ENCODE measurements around the gene CENPM. TPM values are rescaled to one million over a fixed set of nuclear protein-coding genes. Genes with fewer than 3 reads are reported as not detected.
A peak's percentile ranks its signal among the peaks of the same experiment; 100 is the strongest.

CENPM gene
- polyA plus RNA-seq, 1 donor (not counting 4 experiments of a cell fraction or from before 2014, with no cell fraction given), result 4.8 TPM

- no peaks in the 10 kb centered on the region for H3K79me2 ChIP-seq (ENCODE audit: control insufficient read depth, insufficient read depth, low read length)
- peaks cover 68% of the 10 kb centered on the region for H3K27me3 ChIP-seq (ENCODE audit: control insufficient read depth, extremely low read depth, insufficient read depth, low read length)
- TF ChIP-seq, protein P1, sequence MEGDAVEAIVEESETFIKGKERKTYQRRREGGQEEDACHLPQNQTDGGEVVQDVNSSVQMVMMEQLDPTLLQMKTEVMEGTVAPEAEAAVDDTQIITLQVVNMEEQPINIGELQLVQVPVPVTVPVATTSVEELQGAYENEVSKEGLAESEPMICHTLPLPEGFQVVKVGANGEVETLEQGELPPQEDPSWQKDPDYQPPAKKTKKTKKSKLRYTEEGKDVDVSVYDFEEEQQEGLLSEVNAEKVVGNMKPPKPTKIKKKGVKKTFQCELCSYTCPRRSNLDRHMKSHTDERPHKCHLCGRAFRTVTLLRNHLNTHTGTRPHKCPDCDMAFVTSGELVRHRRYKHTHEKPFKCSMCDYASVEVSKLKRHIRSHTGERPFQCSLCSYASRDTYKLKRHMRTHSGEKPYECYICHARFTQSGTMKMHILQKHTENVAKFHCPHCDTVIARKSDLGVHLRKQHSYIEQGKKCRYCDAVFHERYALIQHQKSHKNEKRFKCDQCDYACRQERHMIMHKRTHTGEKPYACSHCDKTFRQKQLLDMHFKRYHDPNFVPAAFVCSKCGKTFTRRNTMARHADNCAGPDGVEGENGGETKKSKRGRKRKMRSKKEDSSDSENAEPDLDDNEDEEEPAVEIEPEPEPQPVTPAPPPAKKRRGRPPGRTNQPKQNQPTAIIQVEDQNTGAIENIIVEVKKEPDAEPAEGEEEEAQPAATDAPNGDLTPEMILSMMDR (optimal IDR thresholded peaks at IDR 0.05 in 1 of 3, IDR thresholded peaks at IDR 0.05 in 1 of 3, conservative IDR thresholded peaks at IDR 0.05 in 1 of 3; ENCODE audit: extremely low read depth in 1 of 3, insufficient read depth in 2 of 3, low read length in 3 of 3), result no peak
- TF ChIP-seq EZH2 (IDR thresholded peaks at IDR 0.05; ENCODE audit: low read length), result no peak
- H3K27ac ChIP-seq (ENCODE audit: control insufficient read depth, insufficient read depth, low read length), result no peak overlapping the region
- dilution Hi-C loops (cut with MboI; ENCODE audit: extremely low pct_ligation_motif_present, low sequenced_read_pairs), result no loop called here
- peaks cover 7% of the 10 kb centered on the region for H4K20me1 ChIP-seq (ENCODE audit: control insufficient read depth, extremely low read depth, insufficient read depth, low read length)
- DNase-seq (ENCODE audit: low read depth, low spot score), result no peak
- FAIRE-seq, result no peak
- H3K4me2 ChIP-seq (ENCODE audit: control insufficient read depth, extremely low read depth, insufficient read depth, low read depth, low read length), result no peak overlapping the region
- H3K4me3 ChIP-seq (ENCODE audit: control insufficient read depth in 2 of 3, extremely low read depth in 1 of 3, insufficient read depth in 2 of 3, low read depth in 1 of 3, low read length in 3 of 3), result no peak overlapping the region
- no peaks in the 10 kb centered on the region for H3K36me3 ChIP-seq (ENCODE audit: control insufficient read depth in 2 of 2, extremely low read depth in 1 of 2, insufficient read depth in 2 of 2, low read length in 2 of 2)
- no peaks in the 10 kb centered on the region for H3K9me1 ChIP-seq (ENCODE audit: control insufficient read depth, extremely low read depth, insufficient read depth, low read length)
- no peaks in the 10 kb centered on the region for H3K9me3 ChIP-seq (ENCODE audit: control insufficient read depth, low read depth, low read length)
- H3K4me1 ChIP-seq (ENCODE audit: control insufficient read depth, extremely low read depth, insufficient read depth, low read length), result peaks cover 15% of the 10 kb centered on the region
- H3K9ac ChIP-seq (ENCODE audit: control insufficient read depth, extremely low read depth, insufficient read depth, low read length), result no peak overlapping the region
- H2AFZ ChIP-seq (ENCODE audit: control insufficient read depth, low read length), result no peak overlapping the region
Observed at GRCh38 chr22:41915786-41916493, 31.0 kb downstream of the CENPM start.

GRCh38 chr22:41915035-41915785, 31.7 kb downstream of the CENPM start, which contains the start of gene SHISA8:
Gene SHISA8, minus strand, starts transcription at chr22:41915074. Its CDS starts 407 bp downstream, at chr22:41914667.
- Histone ChIP-seq H3K4me1 (ENCODE audit: control insufficient read depth, extremely low read depth, insufficient read depth, low read length) (peaks cover 17% of the 10 kb centered on the region), H3K9me1 (ENCODE audit: control insufficient read depth, extremely low read depth, insufficient read depth, low read length) (no peaks in the 10 kb centered on the region), H3K27ac (ENCODE audit: control insufficient read depth, insufficient read depth, low read length) (no peak within 1 kb of the TSS), H3K79me2 (ENCODE audit: control insufficient read depth, insufficient read depth, low read length) (no peaks in the 10 kb centered on the region), H3K27me3 (ENCODE audit: control insufficient read depth, extremely low read depth, insufficient read depth, low read length) (peaks cover 76% of the 10 kb centered on the region), H4K20me1 (ENCODE audit: control insufficient read depth, extremely low read depth, insufficient read depth, low read length) (peaks cover 7% of the 10 kb centered on the region), H3K36me3 (ENCODE audit: control insufficient read depth in 2 of 2, extremely low read depth in 1 of 2, insufficient read depth in 2 of 2, low read length in 2 of 2) (no peaks in the 10 kb centered on the region), H3K4me2 (ENCODE audit: control insufficient read depth, extremely low read depth, insufficient read depth, low read depth, low read length) (peak within 1 kb of the TSS; percentile 54), H3K9me3 (ENCODE audit: control insufficient read depth, low read depth, low read length) (no peaks in the 10 kb centered on the region), H3K9ac (ENCODE audit: control insufficient read depth, extremely low read depth, insufficient read depth, low read length) (no peak within 1 kb of the TSS), H2AFZ (ENCODE audit: control insufficient read depth, low read length) (no peak within 1 kb of the TSS), H3K4me3 (ENCODE audit: control insufficient read depth in 2 of 3, extremely low read depth in 1 of 3, insufficient read depth in 2 of 3, low read depth in 1 of 3, low read length in 3 of 3) (peak within 1 kb of the TSS in 1 of 3 experiments; percentile 13)
- FAIRE-seq, result no peak
- TF ChIP-seq EZH2 (IDR thresholded peaks at IDR 0.05; ENCODE audit: low read length), result peak; percentile 75
- TF ChIP-seq, protein P1 (optimal IDR thresholded peaks at IDR 0.05 in 1 of 3, IDR thresholded peaks at IDR 0.05 in 1 of 3, conservative IDR thresholded peaks at IDR 0.05 in 1 of 3; ENCODE audit: extremely low read depth in 1 of 3, insufficient read depth in 2 of 3, low read length in 3 of 3), result no peak
- no peak for DNase-seq (ENCODE audit: low read depth, low spot score)
- dilution Hi-C loops (cut with MboI; ENCODE audit: extremely low pct_ligation_motif_present, low sequenced_read_pairs), result no loop called here
